ENCODE measurements around the gene BOC.

DNA sequence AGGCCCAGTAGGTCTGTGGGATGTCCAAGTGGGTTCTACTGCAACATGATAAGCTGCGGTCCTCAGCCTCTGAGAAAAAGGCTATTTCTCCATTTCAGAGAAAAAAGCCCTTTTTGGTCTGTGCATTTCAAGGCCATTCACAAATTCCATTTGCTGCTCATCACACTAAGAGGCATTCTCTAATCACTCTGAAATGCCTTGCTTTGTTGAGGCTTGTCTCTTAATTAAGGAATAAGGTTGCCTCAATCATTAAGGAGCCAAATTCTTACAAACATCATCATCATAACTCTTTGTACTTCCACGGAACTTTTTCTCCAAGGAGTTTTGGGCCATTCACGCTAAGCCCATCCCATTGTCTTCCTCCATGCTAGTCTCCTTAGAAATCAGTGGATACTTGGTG lies 74.4 kb downstream of the BOC start:
- TF ChIP-seq, protein P1, sequence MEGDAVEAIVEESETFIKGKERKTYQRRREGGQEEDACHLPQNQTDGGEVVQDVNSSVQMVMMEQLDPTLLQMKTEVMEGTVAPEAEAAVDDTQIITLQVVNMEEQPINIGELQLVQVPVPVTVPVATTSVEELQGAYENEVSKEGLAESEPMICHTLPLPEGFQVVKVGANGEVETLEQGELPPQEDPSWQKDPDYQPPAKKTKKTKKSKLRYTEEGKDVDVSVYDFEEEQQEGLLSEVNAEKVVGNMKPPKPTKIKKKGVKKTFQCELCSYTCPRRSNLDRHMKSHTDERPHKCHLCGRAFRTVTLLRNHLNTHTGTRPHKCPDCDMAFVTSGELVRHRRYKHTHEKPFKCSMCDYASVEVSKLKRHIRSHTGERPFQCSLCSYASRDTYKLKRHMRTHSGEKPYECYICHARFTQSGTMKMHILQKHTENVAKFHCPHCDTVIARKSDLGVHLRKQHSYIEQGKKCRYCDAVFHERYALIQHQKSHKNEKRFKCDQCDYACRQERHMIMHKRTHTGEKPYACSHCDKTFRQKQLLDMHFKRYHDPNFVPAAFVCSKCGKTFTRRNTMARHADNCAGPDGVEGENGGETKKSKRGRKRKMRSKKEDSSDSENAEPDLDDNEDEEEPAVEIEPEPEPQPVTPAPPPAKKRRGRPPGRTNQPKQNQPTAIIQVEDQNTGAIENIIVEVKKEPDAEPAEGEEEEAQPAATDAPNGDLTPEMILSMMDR (IDR thresholded peaks at IDR 0.05): no peak
- no peak for TF ChIP-seq POLR2A (IDR thresholded peaks at IDR 0.05)
